Colonic mucosa (tissue), 4 donors: ENCODE measurements around the gene IRF7. TPM values are rescaled to one million over a fixed set of nuclear protein-coding genes. Genes with fewer than 3 reads are reported as not detected.

Source experiments
- DNase-seq: peaks from one replicate; pipeline ENCODE4 v3.0.0-alpha.2; 2020
- H3K27ac ChIP-seq: fragments of 200-600 bp; one replicate; pipeline ENCODE4 v1.8.0; 2021
- H3K27me3 ChIP-seq: fragments of 200-600 bp; one replicate; pipeline ENCODE4 v1.8.0; 2021
- H3K36me3 ChIP-seq: fragments of 200-600 bp; one replicate; pipeline ENCODE4 v1.8.0; 2021
- H3K4me1 ChIP-seq: fragments of 200-600 bp; one replicate; pipeline ENCODE4 v1.8.0; 2021; ENCODE audit warnings: mild to moderate bottlenecking
- H3K4me3 ChIP-seq: fragments of 200-600 bp; one replicate; pipeline ENCODE4 v1.8.0; 2021
- H3K9ac ChIP-seq, 2 donors: one replicate each; pipeline ENCODE4 v1.7.0; 2013; ENCODE audit warnings: control low read depth in 2 of 2, low read depth in 2 of 2, low read length in 2 of 2
- H3K9me3 ChIP-seq: fragments of 200-600 bp; one replicate; pipeline ENCODE4 v1.8.0; 2021
- CTCF ChIP-seq: fragments of 200-600 bp; IDR thresholded peaks from one replicate; pipeline ENCODE4 v1.8.0; 2022; ENCODE audit warnings: antibody characterized with exemption, mild to moderate bottlenecking
- intact Hi-C: fragments of 100-400 bp; cut with DNase I; formaldehyde crosslinking; loops from one replicate; pipeline ENCODE4 v1.14.1; 2022
- microRNA-seq: library from miRNA; unstranded; fragments of <30 nt; microRNA quantifications from one replicate; pipeline ENCODE4, GENCODE V29; 2019
- total RNA-seq, 2 donors: library from RNA; stranded (reverse); fragmentation: NEBNext Ultra II Directional in 1 of 2; extraction: Animal tissue kit (Norgen Biotek cat#: 25700) in 1 of 2; gene quantifications; one replicate each; pipeline ENCODE4 v1.2.1, GENCODE V29; 2021
- donor health status: healthy.
- donor health status: DM: no; HTN: no; CAD: no.
- donor health status: DM: no; HTN: no; CAD: no.

The IRF7 gene
- total RNA-seq, 2 donors from 2014 or later: 22.1 to 25.6 TPM

- DNase-seq: no peak
- TF ChIP-seq CTCF: no peak
- Histone ChIP-seq H3K4me1 (peaks cover 5% of the 10 kb centered on the region), H3K4me3 (peak overlapping the region; percentile 63), H3K36me3 (no peaks in the 10 kb centered on the region), H3K27me3 (no peaks in the 10 kb centered on the region), H3K27ac (peak overlapping the region; percentile 86), H3K9ac (peak overlapping the region; percentile 73 to 91), H3K9me3 (no peaks in the 10 kb centered on the region)
- intact Hi-C loops: no loop called here
Observed at GRCh38 chr11:567011-567628, 48.6 kb downstream of the IRF7 start.

GRCh38 chr11:565921-566509, 49.7 kb downstream of the IRF7 start:
- Histone ChIP-seq H3K9ac (no peak overlapping the region), H3K4me3 (no peak overlapping the region), H3K9me3 (no peaks in the 10 kb centered on the region), H3K4me1 (peaks cover 10% of the 10 kb centered on the region), H3K27me3 (no peaks in the 10 kb centered on the region), H3K27ac (no peak overlapping the region), H3K36me3 (no peaks in the 10 kb centered on the region)
- no peak for TF ChIP-seq CTCF
- intact Hi-C loops: no loop called here
- DNase-seq: no peak

- H3K9ac ChIP-seq: no peak overlapping the region
- peaks cover 13% of the 10 kb centered on the region for H3K4me1 ChIP-seq
- H3K27me3 ChIP-seq: no peaks in the 10 kb centered on the region
- H3K4me3 ChIP-seq: no peak overlapping the region
- intact Hi-C loops: no loop called here
- no peak for TF ChIP-seq CTCF
- no peaks in the 10 kb centered on the region for H3K36me3 ChIP-seq
- no peaks in the 10 kb centered on the region for H3K9me3 ChIP-seq
- no peak for DNase-seq
- H3K27ac ChIP-seq: peak overlapping the region; percentile 17
Observed at GRCh38 chr11:563812-564578, 51.8 kb downstream of the IRF7 start.

- peaks cover 13% of the 10 kb centered on the region for H3K4me1 ChIP-seq
- H3K4me3 ChIP-seq: no peak overlapping the region
- intact Hi-C loops: no loop called here
- no peak overlapping the region for H3K27ac ChIP-seq
- peak overlapping the region in 1 of 2 donors; percentile 5 for H3K9ac ChIP-seq
- no peaks in the 10 kb centered on the region for H3K9me3 ChIP-seq
- no peaks in the 10 kb centered on the region for H3K36me3 ChIP-seq
- no peak for TF ChIP-seq CTCF
- no peaks in the 10 kb centered on the region for H3K27me3 ChIP-seq
- no peak for DNase-seq
Observed at GRCh38 chr11:563066-563811, 52.5 kb downstream of the IRF7 start.

Small RNA genes lying within 50 kb of the gene (microRNA-seq; reads per million reads assigned to microRNA genes)
- 802 reads per million, percentile 77 among the genes with 10 or more reads in this experiment for gene MIR210

Other genes starting within 250 kb of the IRF7 start
- 1 to 10 TPM; 1.6 to 2.0 TPM for gene B4GALNT4, start 246.5 kb downstream of the IRF7 start, total RNA-seq
- 100 to 1,000 TPM; 167 to 247 TPM for gene PKP3, start 221.7 kb downstream of the IRF7 start, total RNA-seq
- gene SIGIRR, start 201.0 kb downstream of the IRF7 start, total RNA-seq: 100 to 1,000 TPM in 1 of 2 donors, 10 to 100 TPM in 1; 91.4 to 177 TPM
- 100 to 1,000 TPM; 121 to 129 TPM for gene ANO9, start 173.9 kb downstream of the IRF7 start, total RNA-seq
- gene PTDSS2, start 165.7 kb downstream of the IRF7 start, total RNA-seq: 10 to 100 TPM; 20.6 to 27.6 TPM
- 100 to 1,000 TPM; 106 to 140 TPM for gene RNH1, start 108.7 kb downstream of the IRF7 start, total RNA-seq
- gene HRAS, start 80.4 kb downstream of the IRF7 start, total RNA-seq: 10 to 100 TPM; 38.4 to 67.0 TPM
- gene LRRC56, start 78.4 kb downstream of the IRF7 start, total RNA-seq: 1 to 10 TPM; 2.8 to 3.2 TPM
- 10 to 100 TPM in 1 of 2 donors, 1 to 10 TPM in 1; 9.8 to 13.6 TPM for gene LMNTD2, start 55.2 kb downstream of the IRF7 start, total RNA-seq
- gene RASSF7, start 55.0 kb downstream of the IRF7 start, total RNA-seq: 100 to 1,000 TPM; 108 to 139 TPM
- gene PHRF1, start 39.5 kb downstream of the IRF7 start, total RNA-seq: 10 to 100 TPM; 29.4 to 41.9 TPM
- 100 to 1,000 TPM; 140 to 310 TPM for gene CDHR5, start 9.0 kb upstream of the IRF7 start, total RNA-seq
- gene SCT, start 11.2 kb upstream of the IRF7 start, total RNA-seq: 1 to 10 TPM; 1.1 to 3.2 TPM
- under 1 TPM; 0.69 to 0.79 TPM for gene DRD4, start 21.3 kb upstream of the IRF7 start, total RNA-seq
- 10 to 100 TPM; 21.7 to 25.8 TPM for gene DEAF1, start 79.3 kb upstream of the IRF7 start, total RNA-seq
- gene TMEM80, start 79.9 kb upstream of the IRF7 start, total RNA-seq: 10 to 100 TPM; 18.4 to 36.6 TPM
- gene EPS8L2, start 90.3 kb upstream of the IRF7 start, total RNA-seq: 100 to 1,000 TPM; 192 to 254 TPM
- gene TALDO1, start 131.5 kb upstream of the IRF7 start, total RNA-seq: 100 to 1,000 TPM; 195 to 274 TPM
- gene GATD1, start 161.5 kb upstream of the IRF7 start, total RNA-seq: 10 to 100 TPM; 39.9 to 84.9 TPM
- under 1 TPM; 0.35 to 0.40 TPM for gene CEND1, start 174.1 kb upstream of the IRF7 start, total RNA-seq
- gene SLC25A22, start 182.3 kb upstream of the IRF7 start, total RNA-seq: 10 to 100 TPM; 31.8 to 37.7 TPM
- 10 to 100 TPM; 17.7 to 47.5 TPM for gene PIDD1, start 189.3 kb upstream of the IRF7 start, total RNA-seq
- gene RPLP2, start 194.0 kb upstream of the IRF7 start, total RNA-seq: 1,000 to 10,000 TPM; 2,068 to 2,303 TPM
- gene PNPLA2, start 203.0 kb upstream of the IRF7 start, total RNA-seq: 100 to 1,000 TPM; 139 to 155 TPM
- 100 to 1,000 TPM in 1 of 2 donors, 10 to 100 TPM in 1; 97.3 to 108 TPM for gene CRACR2B, start 212.0 kb upstream of the IRF7 start, total RNA-seq
- gene CD151, start 217.0 kb upstream of the IRF7 start, total RNA-seq: 100 to 1,000 TPM; 371 to 396 TPM
- 100 to 1,000 TPM in 1 of 2 donors, 10 to 100 TPM in 1; 77.4 to 181 TPM for gene POLR2L, start 226.6 kb upstream of the IRF7 start, total RNA-seq
- 10 to 100 TPM; 12.1 to 12.7 TPM for gene TSPAN4, start 226.9 kb upstream of the IRF7 start, total RNA-seq